Hypothalamus (tissue), 51 donors: ENCODE data around the gene CMTM4.
"Not testable (repeated sequence)": the region's sequence is repeated elsewhere in the genome, so short reads cannot be mapped to it uniquely, and the experiment has no call there.

ENCODE experiments used
- DNase-seq, 51 donors: peaks; one replicate each; lab custom pipeline; 2025; lab: John Stamatoyannopoulos, UW

CMTM4 gene

DNA sequence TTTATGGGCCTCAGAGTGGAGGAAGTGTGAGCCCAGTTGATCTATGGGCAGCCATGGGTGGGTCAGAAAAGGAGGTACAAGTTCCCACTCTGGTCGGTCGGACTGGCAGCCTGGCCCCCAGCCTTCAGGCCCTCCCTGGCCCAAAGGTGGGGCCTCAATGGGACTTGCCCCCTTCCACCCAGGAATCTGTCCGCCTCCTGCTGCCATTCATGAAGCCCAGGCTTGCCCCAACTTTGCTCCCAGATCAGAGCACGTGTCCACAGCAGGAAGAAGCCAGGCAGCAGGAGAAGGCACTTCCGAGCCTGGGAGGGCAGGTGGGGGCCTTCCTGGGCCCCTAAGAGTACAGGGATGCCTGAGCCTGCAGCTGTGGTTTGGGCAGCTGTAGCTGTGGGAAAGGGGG is 95.1 kb downstream of the CMTM4 start:
- DNase-seq, result no peak

DNA sequence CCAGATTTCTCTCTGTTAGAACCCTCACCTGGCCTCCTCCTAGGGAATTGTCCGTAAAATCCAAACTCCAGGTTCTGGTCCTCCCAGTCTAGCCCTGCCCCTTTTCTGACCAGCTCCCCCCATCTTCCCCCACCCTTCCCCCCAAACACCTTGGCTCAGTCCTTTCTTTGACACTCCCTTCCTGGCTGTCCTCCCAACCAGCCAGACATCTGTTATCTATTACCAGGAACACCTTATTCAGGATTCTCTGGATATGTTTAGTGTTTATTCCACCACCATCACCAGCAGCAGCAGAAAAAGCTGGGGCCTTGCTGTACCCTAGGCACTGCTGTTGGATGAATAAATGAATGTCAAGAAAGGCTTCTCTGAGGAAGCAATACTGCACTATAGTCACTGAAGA is 96.1 kb downstream of the CMTM4 start:
- no peak for DNase-seq

GRCh38 chr16:66599726-66600125 is 96.8 kb downstream of the CMTM4 start:
- DNase-seq, result no peak

DNA sequence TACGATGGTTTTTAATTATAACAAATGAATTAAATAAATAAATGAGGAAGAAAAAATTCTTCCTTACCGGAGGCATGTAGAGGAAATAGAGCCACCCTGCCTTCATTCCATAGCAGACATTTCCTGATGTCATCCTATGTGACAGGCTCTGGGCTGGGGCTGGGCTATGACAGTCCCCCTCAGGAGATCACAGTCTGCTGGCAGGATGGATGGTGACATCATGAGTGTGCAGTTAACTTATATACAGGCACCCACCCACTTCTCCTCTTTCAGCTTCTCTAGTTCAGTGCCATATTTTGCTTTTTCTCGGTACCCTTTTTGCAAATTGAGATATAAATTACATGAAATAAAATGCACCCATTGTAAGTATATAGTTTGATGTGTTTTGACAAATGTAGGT is 98.4 kb downstream of the CMTM4 start:
- no peak for DNase-seq

GRCh38 chr16:66596986-66597848 is 99.3 kb downstream of the CMTM4 start:
- no peak for DNase-seq

DNA sequence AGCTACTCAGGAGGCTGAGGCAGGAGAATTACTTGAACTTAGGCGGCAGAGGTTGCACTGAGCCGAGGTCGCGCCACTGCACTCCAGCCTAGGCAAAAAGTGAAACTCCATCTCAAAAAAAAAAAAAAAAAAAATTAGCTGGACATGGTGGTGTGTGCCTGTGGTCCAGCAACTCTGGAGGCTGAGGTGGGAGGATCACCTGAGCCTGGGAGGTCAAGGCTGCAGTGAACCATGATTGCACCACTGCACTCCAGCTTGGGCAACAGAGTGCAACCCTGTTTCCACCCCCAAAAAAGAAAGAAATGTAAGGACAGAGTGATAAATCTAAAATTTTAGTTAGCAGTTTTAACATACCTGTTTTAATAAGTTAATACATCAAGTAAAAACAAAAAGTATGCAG is 100.0 kb downstream of the CMTM4 start:
- not testable (repeated sequence) for DNase-seq

DNA sequence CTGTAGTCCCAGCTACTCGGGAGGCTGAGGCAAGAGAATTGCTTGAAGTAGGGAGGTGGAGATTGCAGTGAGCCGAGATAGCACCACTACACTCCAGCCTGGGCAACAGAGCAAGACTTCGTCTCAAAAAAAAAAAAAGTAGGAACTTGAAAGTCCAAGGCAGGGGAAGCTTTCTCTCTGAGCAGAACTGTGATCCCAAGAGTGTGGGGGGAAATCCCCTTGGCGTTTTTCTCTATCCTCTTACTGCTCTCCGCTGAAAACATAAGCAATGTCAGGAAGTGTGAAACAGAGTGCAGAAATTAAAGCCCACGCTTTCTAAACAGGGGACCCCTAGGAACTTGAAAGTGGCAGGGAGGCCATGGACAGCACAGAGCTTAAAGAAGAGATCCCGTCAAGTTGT is 101.8 kb downstream of the CMTM4 start:
- no peak for DNase-seq

DNA sequence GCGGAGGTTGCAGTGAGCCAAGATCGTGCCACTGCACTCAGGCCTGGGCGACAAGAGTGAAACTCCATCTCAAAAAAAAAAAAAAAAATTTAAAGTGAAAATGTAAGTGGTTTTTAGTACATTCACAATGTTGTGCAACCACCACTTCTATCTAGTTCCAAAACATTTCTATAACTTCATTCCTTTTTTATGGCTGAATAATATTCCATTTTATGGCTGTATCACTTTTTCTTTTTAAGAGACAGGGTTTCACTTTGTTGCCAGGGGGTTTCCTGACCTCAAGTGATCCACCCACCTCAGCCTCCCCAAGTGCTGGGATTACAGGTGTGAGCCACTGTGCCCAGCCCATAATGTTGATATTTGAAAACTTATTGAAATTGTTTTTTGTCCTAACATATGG is 103.7 kb downstream of the CMTM4 start:
- DNase-seq, result no peak

GRCh38 chr16:66592241-66592640 is 104.3 kb downstream of the CMTM4 start:
- DNase-seq, result no peak

GRCh38 chr16:66591018-66591417 is 105.5 kb downstream of the CMTM4 start:
- no peak for DNase-seq

GRCh38 chr16:66590322-66590721 is 106.2 kb downstream of the CMTM4 start:
- DNase-seq, result no peak

DNA sequence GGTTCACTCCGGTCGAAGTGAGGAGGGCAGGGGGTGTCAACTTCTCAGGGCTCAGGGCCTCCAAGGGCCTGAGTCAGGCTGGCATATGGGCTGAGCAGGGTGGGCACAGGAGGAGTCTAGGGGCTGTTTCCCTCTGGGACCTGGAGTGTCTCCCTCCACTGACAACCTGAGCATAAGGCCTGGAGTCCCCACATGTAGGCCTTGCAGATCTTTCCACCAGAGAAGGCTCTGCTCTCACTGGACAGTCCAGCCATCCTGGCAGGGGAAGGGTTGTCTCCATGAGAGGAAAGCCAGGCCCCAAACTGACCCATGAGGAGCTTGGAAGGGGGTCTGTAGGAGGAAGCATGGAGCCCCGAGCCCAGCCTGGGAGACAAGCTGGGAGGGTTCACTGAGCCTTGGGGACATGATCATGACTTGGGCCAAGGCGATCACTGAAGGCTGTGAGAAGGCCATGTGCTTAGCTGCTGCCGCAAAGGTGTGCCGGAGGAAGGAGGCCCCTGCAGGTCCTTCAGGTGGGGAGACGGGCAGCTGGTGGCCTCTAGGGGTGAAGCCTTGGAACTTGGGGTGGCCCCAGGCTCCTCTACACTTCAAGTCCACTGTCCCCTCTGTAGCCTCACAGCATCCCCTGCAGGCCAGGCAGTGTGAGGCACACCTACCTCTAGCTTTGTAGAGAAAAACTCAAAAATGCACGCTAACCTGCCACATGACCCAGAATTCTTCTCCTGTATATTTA is 107.4 kb downstream of the CMTM4 start:
- DNase-seq, result peak in 14 of 51 donors; percentile 3 to 41 (median 23)

- DNase-seq, result peak in 2 of 51 donors; percentile 4 to 8
Observed at GRCh38 chr16:66587881-66588600, 108.5 kb downstream of the CMTM4 start.

DNA sequence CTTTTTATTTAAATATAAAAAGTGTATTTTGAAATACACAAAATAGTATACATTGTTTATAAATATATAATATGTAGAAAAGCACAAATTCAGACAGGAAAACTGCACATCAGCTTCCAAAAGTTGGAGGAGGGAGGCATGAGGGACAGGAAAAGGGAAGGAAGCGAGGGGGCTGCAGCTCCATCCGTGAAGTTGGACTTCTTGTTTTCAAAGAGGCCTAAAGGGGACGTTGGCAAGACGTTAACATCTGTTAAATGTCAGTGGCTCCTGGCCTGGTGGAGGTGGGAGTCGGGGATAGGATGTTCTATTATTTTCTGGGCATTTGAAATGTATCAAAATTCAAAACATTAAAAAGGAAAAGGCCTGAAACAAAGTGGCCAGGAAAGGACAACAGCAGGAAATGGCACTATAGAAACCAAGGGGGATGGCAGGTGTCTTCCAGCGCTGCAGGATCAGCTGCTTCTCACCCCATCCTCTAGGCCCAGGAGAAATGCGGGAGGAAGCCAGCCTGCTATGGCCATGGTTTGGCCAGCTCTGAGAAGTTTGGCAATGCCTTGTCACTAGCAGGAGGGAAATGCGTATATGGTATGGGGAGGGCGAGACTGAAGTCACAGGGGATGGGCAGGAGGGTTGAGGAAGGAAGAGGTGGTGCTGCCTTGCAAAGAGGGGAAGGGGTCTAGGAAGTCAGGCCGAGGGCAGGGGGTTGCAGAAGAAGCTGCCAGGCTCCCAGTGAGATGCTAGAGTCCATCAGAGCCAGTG is 110.9 kb downstream of the CMTM4 start:
- peak in 2 of 51 donors; percentile 6 to 11 for DNase-seq

- no peak for DNase-seq
Observed at GRCh38 chr16:66581246-66581952, 115.1 kb downstream of the CMTM4 start.

DNA sequence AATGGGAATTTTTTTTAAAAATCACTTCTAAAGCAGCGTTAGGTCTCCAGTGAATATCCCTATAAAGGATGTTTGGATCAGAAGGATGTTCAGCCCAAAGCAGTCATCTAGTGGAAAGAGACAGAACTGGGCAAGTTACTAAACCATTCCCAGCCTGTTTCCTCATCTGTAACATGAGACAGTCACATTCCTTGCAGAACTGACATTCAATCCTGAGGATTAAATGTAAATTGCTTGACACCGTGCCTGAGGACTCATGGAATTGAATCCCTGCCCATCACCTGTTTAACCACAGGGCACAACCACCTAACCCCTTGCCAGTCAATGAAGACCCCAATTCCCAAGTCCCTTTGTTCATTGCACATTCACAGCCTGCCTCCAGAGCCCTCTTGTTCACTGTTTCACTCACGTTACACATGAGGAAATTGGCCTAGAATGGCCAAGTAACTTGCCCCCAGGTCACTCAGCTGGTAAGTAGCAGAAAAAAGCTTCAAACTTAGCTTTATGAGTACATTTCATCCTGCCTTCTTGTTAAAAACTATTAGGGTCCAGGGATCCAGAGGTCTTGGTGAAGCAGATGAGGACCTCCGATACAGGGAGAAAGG is 115.8 kb downstream of the CMTM4 start:
- no peak for DNase-seq

DNA sequence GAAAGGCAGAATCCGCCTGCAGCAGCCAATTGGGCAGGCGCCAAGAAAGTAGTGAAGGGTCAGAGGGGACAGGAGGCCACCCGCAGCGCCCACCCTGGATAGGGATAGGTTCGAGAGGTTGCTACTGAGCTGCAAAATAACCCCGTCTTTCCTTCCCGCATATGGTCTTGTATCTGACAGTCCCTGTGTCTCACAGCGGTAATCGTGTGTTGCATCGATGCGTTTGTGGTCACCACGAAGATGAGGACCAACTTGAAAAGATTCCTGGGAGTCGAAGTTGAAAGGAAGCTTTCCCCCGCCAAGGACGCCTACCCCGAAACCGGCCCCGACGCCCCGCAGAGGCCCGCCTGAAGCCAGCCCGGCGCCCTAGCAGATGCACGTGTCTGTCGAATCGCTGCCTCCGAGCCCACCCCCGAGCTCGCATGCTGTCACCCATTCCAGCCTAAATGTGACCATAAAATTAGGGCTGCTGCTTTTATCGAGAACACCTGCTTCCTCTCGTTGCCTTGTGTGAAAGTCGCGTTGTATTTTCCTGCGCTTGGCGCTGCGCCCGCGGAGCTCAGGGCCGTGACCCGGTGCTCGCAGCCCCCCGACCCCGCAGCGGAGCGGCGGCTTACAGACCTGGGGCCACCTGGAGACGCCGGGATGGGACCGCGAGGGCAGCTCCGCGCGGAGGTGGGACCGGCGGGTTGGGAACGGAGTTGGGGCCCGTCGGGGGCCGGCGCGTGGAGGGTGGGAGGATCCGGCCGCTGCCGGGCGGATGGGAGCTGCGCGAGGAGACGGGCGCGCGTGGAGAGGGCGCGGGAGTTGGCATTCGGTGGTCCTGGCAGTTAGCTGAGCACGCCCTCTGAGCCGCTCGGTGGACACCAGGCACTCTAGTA is 117.7 kb downstream of the CMTM4 start, which contains the start of gene CMTM2:
TSS of gene CMTM2 (plus strand) at position 813 of the 881 bp plus-strand sequence. CDS start 145 bp downstream, outside the sequence.
- DNase-seq, result peak in 3 of 51 donors; percentile 3 to 5 (median 4)

GRCh38 chr16:66576296-66576695 is 120.2 kb downstream of the CMTM4 start:
- DNase-seq, result no peak
